ENCODE measurements around the gene NTNG1.
"Not testable (repeated sequence)": the region's sequence is repeated elsewhere in the genome, so short reads cannot be mapped to it uniquely, and the experiment has no call there.

The NTNG1 gene

GRCh38 chr1:107142666-107143065 is 1.8 kb downstream of the NTNG1 start:
- no peak for DNase-seq (ENCODE audit: low read depth in 3 of 3)

GRCh38 chr1:107145637-107146036 is 4.8 kb downstream of the NTNG1 start:
- DNase-seq (ENCODE audit: low read depth in 3 of 3), result no peak

DNA sequence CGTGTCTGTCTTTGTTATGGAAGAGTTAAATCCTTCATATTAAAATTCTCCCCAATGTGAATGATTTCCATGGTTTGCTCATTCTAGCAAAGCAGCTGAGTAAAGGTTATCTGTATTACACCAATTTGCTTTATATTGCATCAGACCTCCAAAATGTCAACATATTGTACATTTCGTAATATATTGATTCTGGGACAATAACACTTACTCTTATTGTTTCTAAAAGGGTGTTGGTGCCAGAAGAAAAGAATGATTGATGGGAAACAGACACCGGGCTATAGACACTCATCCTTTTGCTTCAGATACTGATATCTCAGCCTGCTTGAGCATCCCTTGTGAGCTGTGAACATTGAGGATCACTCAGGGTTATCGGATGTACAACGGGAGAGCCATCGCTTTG is 7.0 kb downstream of the NTNG1 start:
- no peak for DNase-seq (ENCODE audit: low read depth in 3 of 3)

DNA sequence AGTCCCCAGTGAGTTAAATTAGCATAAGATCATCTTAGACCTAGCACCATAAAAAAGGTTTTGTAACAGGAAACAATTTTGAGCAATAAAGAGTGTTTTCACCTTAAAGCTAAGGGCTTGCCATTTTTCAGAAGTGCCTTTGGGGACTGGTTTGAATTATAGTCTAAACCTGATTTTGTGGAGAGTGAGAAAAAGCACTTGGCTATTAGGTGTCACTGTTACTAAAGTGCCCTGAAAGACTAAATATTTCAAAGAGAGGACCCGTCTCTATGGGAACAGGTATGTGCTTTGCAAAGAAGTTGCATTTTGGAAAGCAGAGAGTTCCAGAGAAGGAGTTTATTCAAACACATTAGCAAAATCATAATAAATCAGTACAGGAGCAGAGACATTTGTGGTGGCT is 9.1 kb downstream of the NTNG1 start:
- DNase-seq (ENCODE audit: low read depth in 3 of 3), result no peak

DNA sequence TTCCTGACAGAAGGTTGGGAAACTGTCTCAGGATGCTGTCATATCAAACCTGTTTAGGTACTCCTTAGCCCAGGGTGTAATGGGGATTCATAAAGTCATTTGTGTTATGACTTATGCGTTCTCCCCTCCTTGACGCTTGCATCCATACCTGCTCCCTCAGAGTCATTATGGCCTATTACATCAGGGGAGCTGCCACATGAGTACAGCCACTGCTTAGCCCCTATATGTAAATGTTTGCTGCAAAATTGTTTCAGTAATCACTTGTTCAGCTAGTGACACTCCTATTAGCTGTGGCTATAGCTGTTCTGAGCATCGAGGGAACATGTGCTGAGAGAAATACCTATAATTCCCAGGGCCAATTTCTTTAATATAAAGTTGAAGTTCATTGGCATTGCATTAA is 10.5 kb downstream of the NTNG1 start:
- DNase-seq (ENCODE audit: low read depth in 3 of 3), result no peak

- no peak for DNase-seq (ENCODE audit: low read depth in 3 of 3)
Observed at GRCh38 chr1:107152395-107152794, 11.6 kb downstream of the NTNG1 start.

DNA sequence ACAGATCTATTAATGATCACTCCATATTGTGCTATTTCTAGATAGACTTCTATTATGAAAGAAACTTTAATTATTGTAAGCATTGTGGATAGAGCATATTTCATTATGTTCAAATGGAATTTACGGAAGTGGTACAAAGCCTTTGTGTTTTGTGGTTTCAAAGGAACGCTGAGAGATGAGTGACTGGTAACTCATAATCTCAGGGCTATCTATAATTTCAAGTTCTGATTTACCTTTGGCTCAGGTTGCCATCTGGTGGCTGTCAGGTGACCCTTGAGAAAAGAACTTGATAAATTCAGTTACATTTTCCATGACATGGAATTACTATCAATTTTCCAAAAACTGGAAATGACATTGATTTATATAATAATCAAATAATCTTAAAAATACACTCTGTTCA is 12.2 kb downstream of the NTNG1 start:
- no peak for DNase-seq (ENCODE audit: low read depth in 3 of 3)

- DNase-seq (ENCODE audit: low read depth in 3 of 3), result no peak
Observed at GRCh38 chr1:107158496-107158895, 17.7 kb downstream of the NTNG1 start.

GRCh38 chr1:107158991-107159390 is 18.2 kb downstream of the NTNG1 start:
- no peak for DNase-seq (ENCODE audit: low read depth in 3 of 3)

GRCh38 chr1:107162745-107163144 is 21.9 kb downstream of the NTNG1 start:
- no peak for DNase-seq (ENCODE audit: low read depth in 3 of 3)

GRCh38 chr1:107164901-107165300 is 24.1 kb downstream of the NTNG1 start:
- DNase-seq (ENCODE audit: low read depth in 3 of 3), result not testable (repeated sequence)

DNA sequence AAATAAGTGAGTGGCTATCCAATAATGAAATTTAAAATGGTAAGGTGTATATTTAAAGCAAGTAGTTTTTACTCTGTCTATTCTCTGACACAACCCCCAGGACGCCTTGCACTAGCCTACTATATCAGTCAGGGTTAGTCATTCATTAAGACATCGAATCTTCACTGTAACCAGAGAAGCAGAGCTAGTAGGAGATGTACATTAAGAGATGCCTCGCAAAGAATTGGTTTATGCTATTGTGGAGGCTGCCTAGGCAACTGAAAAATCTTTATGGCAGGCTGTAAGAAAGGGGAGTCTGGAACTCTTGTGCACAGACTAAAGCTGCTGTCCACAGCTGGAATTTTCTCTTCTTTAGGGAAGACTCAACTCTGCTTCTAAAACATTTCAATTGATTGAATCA is 28.8 kb downstream of the NTNG1 start:
- no peak for DNase-seq (ENCODE audit: low read depth in 3 of 3)

DNA sequence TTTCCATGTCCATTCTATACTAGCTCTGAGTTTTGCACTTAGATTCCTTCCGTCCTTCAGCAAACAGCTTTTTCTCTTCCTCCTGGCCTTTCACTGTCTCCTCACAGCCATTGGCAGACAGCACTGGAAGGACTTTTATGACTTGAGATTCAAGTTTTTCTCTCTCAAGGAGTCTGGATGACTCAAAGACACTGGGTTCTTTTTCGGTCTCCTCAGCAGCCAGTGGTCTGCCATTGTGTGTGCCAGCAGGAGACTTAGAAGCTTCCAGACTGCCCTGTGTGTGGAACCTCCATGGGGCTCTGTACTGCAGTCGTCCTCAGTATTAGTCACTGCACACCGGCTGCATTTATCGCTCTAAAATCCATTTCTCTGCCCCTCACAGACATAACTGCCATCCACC is 30.5 kb downstream of the NTNG1 start:
- DNase-seq (ENCODE audit: low read depth in 3 of 3), result no peak

GRCh38 chr1:107172450-107173170 is 31.8 kb downstream of the NTNG1 start:
- DNase-seq (ENCODE audit: low read depth in 3 of 3), result no peak

DNA sequence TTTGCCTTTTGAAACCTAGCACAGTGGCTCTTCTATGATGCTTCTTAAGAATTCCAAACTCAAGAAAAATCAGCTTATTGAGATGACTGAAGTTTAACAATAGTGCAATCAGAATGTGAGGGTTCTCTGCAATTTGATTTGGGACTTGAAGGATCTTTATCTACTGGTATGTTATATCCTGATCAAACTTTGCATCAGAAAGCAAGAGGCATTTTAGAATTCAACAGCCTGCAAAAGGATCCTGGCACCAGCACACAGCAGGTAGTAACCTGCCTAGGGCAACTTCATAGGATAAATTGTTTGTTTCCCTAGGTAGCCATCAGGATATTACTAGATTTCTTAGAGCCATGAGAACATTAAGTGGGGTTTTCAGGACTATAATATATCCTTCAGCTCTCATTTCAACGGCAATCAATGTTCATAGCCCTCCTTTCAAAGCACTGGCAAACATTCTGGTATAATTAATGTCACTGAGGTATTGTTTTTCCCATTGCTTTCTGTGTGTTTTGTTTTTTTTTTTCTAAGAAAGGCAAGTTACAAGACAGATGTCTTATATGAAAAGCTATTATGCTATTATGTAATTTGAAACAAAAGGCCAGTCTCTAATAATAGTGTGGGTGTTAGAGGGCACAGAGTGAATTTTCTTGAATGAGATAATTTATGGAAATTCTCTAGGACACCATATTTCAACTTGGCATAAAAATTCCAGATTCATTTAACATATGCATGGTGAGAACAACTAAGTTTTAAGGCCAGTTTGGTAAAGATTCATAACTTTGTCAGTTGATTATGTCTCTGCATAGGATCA is 34.5 kb downstream of the NTNG1 start:
- no peak for DNase-seq (ENCODE audit: low read depth in 3 of 3)

DNA sequence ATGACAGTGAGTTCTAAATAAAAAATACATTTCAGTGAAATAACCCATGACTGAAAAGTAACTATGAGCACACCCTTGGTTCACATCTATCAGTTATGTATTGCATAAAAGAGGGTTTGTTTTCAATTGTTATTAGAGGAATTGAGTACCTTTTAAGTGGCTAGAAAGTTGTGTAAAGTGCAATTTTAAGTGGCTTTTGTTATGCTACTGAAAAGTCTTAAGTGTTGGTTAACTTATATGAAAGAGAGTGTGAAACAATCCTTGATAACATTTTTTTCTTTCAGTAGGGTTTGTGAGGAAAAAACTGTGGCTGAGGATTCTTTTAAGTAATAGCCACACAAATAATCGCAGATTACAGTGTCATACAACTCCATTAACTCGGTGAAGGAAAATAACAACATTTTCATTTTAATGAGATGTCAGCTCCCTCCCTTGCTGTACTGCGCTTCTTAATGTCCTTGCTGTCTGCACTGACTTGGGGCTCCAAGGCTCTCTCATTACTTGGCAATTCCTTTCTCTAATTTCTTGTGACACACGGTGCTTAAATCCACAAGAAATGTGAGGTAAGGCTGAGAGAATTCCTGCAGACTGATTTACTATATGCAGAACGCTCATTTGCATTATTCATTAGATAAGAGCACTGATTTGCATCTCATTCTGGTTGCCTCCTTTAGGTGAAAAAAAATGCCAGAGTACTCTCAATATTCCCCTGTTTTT is 40.6 kb downstream of the NTNG1 start:
- no peak for DNase-seq (ENCODE audit: low read depth in 3 of 3)

- no peak for DNase-seq (ENCODE audit: low read depth in 3 of 3)
Observed at GRCh38 chr1:107183011-107183410, 42.2 kb downstream of the NTNG1 start.

- no peak for DNase-seq (ENCODE audit: low read depth in 3 of 3)
Observed at GRCh38 chr1:107184888-107185287, 44.0 kb downstream of the NTNG1 start.

GRCh38 chr1:107187399-107187798 is 46.6 kb downstream of the NTNG1 start:
- no peak for DNase-seq (ENCODE audit: low read depth in 3 of 3)

- no peak for DNase-seq (ENCODE audit: low read depth in 3 of 3)
Observed at GRCh38 chr1:107188160-107188559, 47.3 kb downstream of the NTNG1 start.

DNA sequence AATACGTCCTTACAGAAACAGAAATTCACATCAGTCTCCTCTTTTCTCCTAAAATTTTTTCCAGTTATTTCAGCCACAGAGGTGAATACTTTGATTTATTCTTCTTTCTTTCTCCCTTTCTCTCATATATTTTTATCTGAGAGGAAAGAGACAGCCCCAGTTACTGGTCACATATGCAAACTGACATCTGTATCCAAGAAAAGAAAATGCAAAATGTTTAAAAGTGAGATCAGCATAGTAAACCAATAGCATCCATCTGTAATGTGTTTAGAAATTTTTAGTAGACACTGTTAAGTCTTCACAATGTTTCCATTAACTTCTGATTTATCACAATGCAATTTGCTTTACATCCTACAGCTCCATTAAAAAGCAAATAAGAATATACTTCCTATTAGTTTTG is 53.5 kb downstream of the NTNG1 start:
- DNase-seq (ENCODE audit: low read depth in 3 of 3), result no peak

DNA sequence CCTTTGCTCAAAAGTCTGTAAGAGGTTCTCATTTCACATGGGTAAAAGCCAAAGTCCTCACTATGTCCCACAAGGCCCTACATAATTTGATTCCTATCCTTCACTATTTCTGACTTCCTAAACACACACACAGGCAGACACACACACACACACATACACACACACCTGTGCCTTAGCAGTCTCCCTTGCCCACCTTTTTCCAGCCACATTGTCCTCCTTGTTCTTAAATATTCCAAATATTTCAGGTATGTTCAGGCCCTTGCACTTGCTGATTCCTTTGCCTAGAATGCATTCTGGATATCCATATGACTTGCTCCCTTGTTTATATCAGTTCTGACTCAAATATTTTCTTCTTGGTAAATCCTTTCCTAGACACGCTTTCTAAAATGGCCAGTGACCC is 54.6 kb downstream of the NTNG1 start:
- DNase-seq (ENCODE audit: low read depth in 3 of 3), result no peak
